Keratinocyte (primary cell): ENCODE data around the gene KRT6C.

Source experiments
- CTCF ChIP-seq, 3 experiments: IDR thresholded peaks in 1 of 3; conservative IDR thresholded peaks in 1 of 3; optimal IDR thresholded peaks in 1 of 3; 2 replicates in 2 of 3; 3 replicates in 1 of 3; pipeline versions ENCODE3 to v1.5.1; 2011; ENCODE audit warnings: low read length in 3 of 3, mild to moderate bottlenecking in 3 of 3, moderate library complexity in 2 of 3, control low read depth in 1 of 3, inconsistent platforms in 1 of 3; ENCODE audit not compliant: insufficient read depth in 2 of 3; ENCODE audit errors: extremely low read depth in 1 of 3
- EZH2 ChIP-seq: IDR thresholded peaks from one replicate; pipeline ENCODE4 v1.6.1; 2012; ENCODE audit warnings: inconsistent platforms, mild to moderate bottlenecking, low read length, moderate library complexity

GRCh38 chr12:52473768-52474167 is at the start of gene KRT6C:
- TF ChIP-seq CTCF (optimal IDR thresholded peaks at IDR 0.05 in 1 of 3, IDR thresholded peaks at IDR 0.05 in 1 of 3, conservative IDR thresholded peaks at IDR 0.05 in 1 of 3; ENCODE audit: extremely low read depth in 1 of 3, insufficient read depth in 2 of 3, low read length in 3 of 3) (no peak), EZH2 (no peak)
